CD14-positive monocyte (primary cell): ENCODE results near the gene KLK15. TPM values are rescaled to one million over a fixed set of nuclear protein-coding genes. Genes with fewer than 3 reads are reported as not detected.
A peak's percentile ranks its signal among the peaks of the same experiment; 100 is the strongest.

Experiments used
- DNase-seq, 3 donors: peaks; one replicate each; pipeline ENCODE4 v3.0.0-alpha.2; 2011 to 2022
- H2AFZ ChIP-seq: 2 replicates; pipeline ENCODE4 v1.6.0; 2012; ENCODE audit warnings: mild to moderate bottlenecking, low read depth, low read length, inconsistent platforms; ENCODE audit not compliant: insufficient read depth, poor library complexity, severe bottlenecking
- H3K27ac ChIP-seq, 2 donors: 1 replicate in 1 of 2; 2 replicates in 1 of 2; pipeline ENCODE4 v1.5.1; 2012 to 2013; ENCODE audit warnings: low read length in 2 of 2, control low read depth in 1 of 2, inconsistent platforms in 1 of 2, low read depth in 1 of 2, mild to moderate bottlenecking in 1 of 2
- H3K27me3 ChIP-seq, 2 donors: one replicate each; pipeline versions ENCODE4 v1.6.0 to v1.6.1; 2011 to 2013; ENCODE audit warnings: low read length in 2 of 2; ENCODE audit not compliant: control insufficient read depth in 2 of 2, insufficient read depth in 2 of 2
- H3K36me3 ChIP-seq, 2 donors: replicated peaks in 1 of 2; 1 replicate in 1 of 2; 2 replicates in 1 of 2; pipeline versions ENCODE4 v1.5.1 to v1.6.1; 2012 to 2013; ENCODE audit warnings: low read length in 2 of 2, control low read depth in 1 of 2, inconsistent platforms in 1 of 2, mild to moderate bottlenecking in 1 of 2; ENCODE audit not compliant: insufficient read depth in 2 of 2, control insufficient read depth in 1 of 2
- H3K4me1 ChIP-seq, 2 donors: 1 replicate in 1 of 2; 2 replicates in 1 of 2; pipeline versions ENCODE4 v1.5.1 to v1.6.1; 2012 to 2013; ENCODE audit warnings: low read length in 2 of 2, control low read depth in 1 of 2, inconsistent platforms in 1 of 2, mild to moderate bottlenecking in 1 of 2, moderate library complexity in 1 of 2; ENCODE audit not compliant: insufficient read depth in 2 of 2, control insufficient read depth in 1 of 2
- H3K4me2 ChIP-seq: replicated peaks from 2 replicates; pipeline ENCODE3; 2012; ENCODE audit warnings: low read length, moderate library complexity, mild to moderate bottlenecking; ENCODE audit not compliant: poor library complexity, severe bottlenecking; ENCODE audit errors: extremely low read depth
- H3K4me3 ChIP-seq, 3 experiments: fragments of 200-600 bp in 1 of 3; sonication (generic) in 1 of 3; replicated peaks in 1 of 3; 1 replicate in 2 of 3; 2 replicates in 1 of 3; pipeline ENCODE4 v1.5.1; 2011 to 2013; ENCODE audit warnings: low read length in 3 of 3, mild to moderate bottlenecking in 3 of 3, control low read depth in 2 of 3, low read depth in 2 of 3, inconsistent platforms in 1 of 3, moderate library complexity in 1 of 3
- H3K79me2 ChIP-seq: 2 replicates; pipeline ENCODE4 v1.6.0; 2012; ENCODE audit warnings: mild to moderate bottlenecking, control low read depth, inconsistent platforms, low read length, moderate library complexity; ENCODE audit not compliant: insufficient read depth
- H3K9ac ChIP-seq: 2 replicates; pipeline ENCODE4 v1.6.0; 2017; ENCODE audit warnings: low read length, mild to moderate bottlenecking; ENCODE audit not compliant: insufficient read depth, poor library complexity, severe bottlenecking
- H3K9me3 ChIP-seq, 2 donors: replicated peaks in 1 of 2; 1 replicate in 1 of 2; 2 replicates in 1 of 2; pipeline versions ENCODE4 v1.5.1 to v1.6.1; 2012 to 2013; ENCODE audit warnings: low read length in 2 of 2, control low read depth in 1 of 2; ENCODE audit not compliant: control insufficient read depth in 1 of 2, insufficient read depth in 1 of 2
- H4K20me1 ChIP-seq: 2 replicates; pipeline ENCODE4 v1.6.0; 2012; ENCODE audit warnings: mild to moderate bottlenecking, low read length, control low read depth, moderate library complexity; ENCODE audit not compliant: insufficient read depth
- H3K27ac Mint-ChIP-seq, 7 donors: one replicate each; pipeline ENCODE4 v1.8.0; 2020; ENCODE audit warnings: mild to moderate bottlenecking in 7 of 7, mixed read lengths in 7 of 7, moderate library complexity in 6 of 7, inconsistent platforms in 2 of 7
- H3K27me3 Mint-ChIP-seq, 3 donors: one replicate each; pipeline ENCODE4 v1.8.0; 2021 to 2022; ENCODE audit warnings: low read depth in 3 of 3, mild to moderate bottlenecking in 3 of 3, mixed read lengths in 3 of 3, moderate library complexity in 3 of 3, inconsistent platforms in 1 of 3
- H3K36me3 Mint-ChIP-seq, 2 donors: one replicate each; pipeline ENCODE4 v1.8.0; 2020; ENCODE audit warnings: mixed read lengths in 2 of 2, inconsistent platforms in 1 of 2, mild to moderate bottlenecking in 1 of 2
- H3K4me1 Mint-ChIP-seq: one replicate; pipeline ENCODE4 v1.8.0; 2020; ENCODE audit warnings: mild to moderate bottlenecking, mixed read lengths
- H3K4me3 Mint-ChIP-seq, 2 donors: one replicate each; pipeline ENCODE4 v1.8.0; 2020; ENCODE audit warnings: mild to moderate bottlenecking in 2 of 2, mixed read lengths in 2 of 2, moderate library complexity in 1 of 2
- H3K9me3 Mint-ChIP-seq, 7 donors: one replicate each; pipeline ENCODE4 v1.8.0; 2020 to 2022; ENCODE audit warnings: mixed read lengths in 7 of 7, mild to moderate bottlenecking in 6 of 7, moderate library complexity in 6 of 7, inconsistent platforms in 2 of 7
- CTCF ChIP-seq: fragments of 200-600 bp; IDR thresholded peaks from one replicate; pipeline ENCODE4 v1.8.0; 2022; ENCODE audit warnings: antibody characterized with exemption, mild to moderate bottlenecking
- WGBS: methylation state at CpG from one replicate; pipeline ENCODE4 v1.1.5; 2013; ENCODE audit warnings: missing lambda C conversion rate; ENCODE audit not compliant: insufficient coverage; 5-methylcytosine and 5-hydroxymethylcytosine counted together
- intact Hi-C, 2 donors: fragments of 100-400 bp; cut with micrococcal nuclease; formaldehyde crosslinking; loops; one replicate each; pipeline versions ENCODE4 v1.15.0 to v1.15.1; 2023
- polyA plus RNA-seq, 3 donors: library from polyadenylated mRNA; depleted of rRNA in 1 of 3; unstranded in 2 of 3; stranded (reverse) in 1 of 3; fragments of 300-500 nt in 2 of 3; fragments of >200 nt in 1 of 3; fragmentation: Illumina TruSeq in 2 of 3; gene quantifications; 1 replicate in 2 of 3; 2 replicates in 1 of 3; pipeline ENCODE4 v1.2.3, GENCODE V29; 2012 to 2021

Gene KLK15
- polyA plus RNA-seq, 3 donors: not detected

DNA sequence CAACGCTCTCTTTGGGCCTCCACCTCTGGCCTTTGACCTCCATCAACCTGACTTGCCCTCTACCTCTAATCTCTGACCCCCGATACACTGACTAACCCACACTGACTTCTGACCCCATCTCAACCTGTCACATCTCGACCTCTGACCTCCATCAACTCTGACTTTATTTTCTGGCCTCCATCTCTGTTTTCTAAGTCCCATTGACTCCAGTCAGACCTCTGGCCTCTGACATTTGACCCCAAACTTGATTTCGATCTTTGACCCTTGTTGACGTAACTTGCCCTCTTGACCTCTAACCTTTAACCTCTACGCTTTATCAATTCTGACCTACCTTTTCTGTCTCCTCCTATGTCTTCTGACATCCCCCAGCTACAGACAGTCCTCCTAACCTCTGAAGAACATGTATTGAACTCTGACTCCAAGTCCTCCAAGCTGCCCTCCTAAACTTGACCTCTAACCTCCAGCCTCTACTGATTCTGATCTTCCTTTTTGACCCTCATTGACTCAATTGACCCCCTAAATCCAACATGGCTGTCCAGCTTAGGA is 42.4 kb downstream of the KLK15 start:
- peaks cover 1 to 8% (median 4%) of the 10 kb centered on the region in 3 donors for H3K27me3 Mint-ChIP-seq
- H3K27ac Mint-ChIP-seq: peak overlapping the region in 1 of 7 donors; percentile 42
- no peak for TF ChIP-seq CTCF
- intact Hi-C loops: no loop called here
- Histone ChIP-seq H3K79me2 (no peaks in the 10 kb centered on the region), H3K4me3 (no peak overlapping the region), H2AFZ (no peak overlapping the region), H3K9me3 (no peaks in the 10 kb centered on the region), H3K27ac (no peak overlapping the region), H4K20me1 (no peaks in the 10 kb centered on the region), H3K27me3 (no peaks in the 10 kb centered on the region), H3K9ac (no peak overlapping the region), H3K36me3 (no peaks in the 10 kb centered on the region), H3K4me2 (no peak overlapping the region), H3K4me1 (no peaks in the 10 kb centered on the region)
- no peak for DNase-seq
- no peaks in the 10 kb centered on the region for H3K9me3 Mint-ChIP-seq
- H3K4me3 Mint-ChIP-seq: no peak overlapping the region
- peaks cover 2% of the 10 kb centered on the region for H3K4me1 Mint-ChIP-seq
- WGBS: 95% methylated on average over 6 of the region's 6 CpGs
- H3K36me3 Mint-ChIP-seq: peaks cover 2 to 5% of the 10 kb centered on the region in 2 donors

DNA sequence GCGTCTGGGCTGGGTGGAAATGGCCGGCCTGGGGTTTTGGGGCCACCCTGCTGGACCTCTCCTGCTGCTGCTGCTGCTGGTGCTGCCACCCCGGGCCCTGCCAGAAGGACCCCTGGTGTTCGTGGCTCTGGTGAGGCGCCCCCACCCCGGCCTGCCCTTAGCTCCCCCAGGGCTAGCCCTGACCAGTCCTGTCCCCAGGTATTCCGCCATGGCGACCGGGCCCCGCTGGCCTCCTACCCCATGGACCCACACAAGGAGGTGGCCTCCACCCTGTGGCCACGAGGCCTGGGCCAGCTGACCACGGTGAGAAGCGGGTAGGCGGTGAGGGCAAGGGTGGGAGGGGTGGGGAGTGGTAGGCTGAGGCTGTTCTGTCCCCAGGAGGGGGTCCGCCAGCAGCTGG is 43.0 kb downstream of the KLK15 start, which contains the start of gene ACP4:
ACP4 (plus strand) TSS at position 20 of the 400 bp plus-strand sequence; CDS start at position 20, 0 bp downstream.
- Histone ChIP-seq H2AFZ (no peak within 1 kb of the TSS), H4K20me1 (no peaks in the 10 kb centered on the region), H3K9me3 (no peaks in the 10 kb centered on the region), H3K4me2 (no peak within 1 kb of the TSS), H3K4me1 (no peaks in the 10 kb centered on the region), H3K27me3 (no peaks in the 10 kb centered on the region), H3K27ac (no peak within 1 kb of the TSS), H3K4me3 (no peak within 1 kb of the TSS), H3K79me2 (no peaks in the 10 kb centered on the region), H3K36me3 (no peaks in the 10 kb centered on the region), H3K9ac (no peak within 1 kb of the TSS)
- H3K27me3 Mint-ChIP-seq: peaks cover 1 to 8% (median 4%) of the 10 kb centered on the region in 3 donors
- peaks cover 2% of the 10 kb centered on the region for H3K4me1 Mint-ChIP-seq
- no peak within 1 kb of the TSS for H3K4me3 Mint-ChIP-seq
- DNase-seq: no peak
- H3K36me3 Mint-ChIP-seq: peaks cover 0 to under 1% of the 10 kb centered on the region in 2 donors
- no peaks in the 10 kb centered on the region for H3K9me3 Mint-ChIP-seq
- no peak for TF ChIP-seq CTCF
- 98% methylated on average over 4 of the region's 15 CpGs for WGBS
- peak within 1 kb of the TSS in 3 of 7 donors; percentile 33 to 42 (median 35) for H3K27ac Mint-ChIP-seq
- intact Hi-C loops: no loop called here
